Measurements from ENCODE around the gene ARL1. TPM values are rescaled to one million over a fixed set of nuclear protein-coding genes. Genes with fewer than 3 reads are reported as not detected.

ARL1 gene
- total RNA-seq = 10 to 100 TPM; 44.1 to 90.6 (median 46.1) TPM

DNA sequence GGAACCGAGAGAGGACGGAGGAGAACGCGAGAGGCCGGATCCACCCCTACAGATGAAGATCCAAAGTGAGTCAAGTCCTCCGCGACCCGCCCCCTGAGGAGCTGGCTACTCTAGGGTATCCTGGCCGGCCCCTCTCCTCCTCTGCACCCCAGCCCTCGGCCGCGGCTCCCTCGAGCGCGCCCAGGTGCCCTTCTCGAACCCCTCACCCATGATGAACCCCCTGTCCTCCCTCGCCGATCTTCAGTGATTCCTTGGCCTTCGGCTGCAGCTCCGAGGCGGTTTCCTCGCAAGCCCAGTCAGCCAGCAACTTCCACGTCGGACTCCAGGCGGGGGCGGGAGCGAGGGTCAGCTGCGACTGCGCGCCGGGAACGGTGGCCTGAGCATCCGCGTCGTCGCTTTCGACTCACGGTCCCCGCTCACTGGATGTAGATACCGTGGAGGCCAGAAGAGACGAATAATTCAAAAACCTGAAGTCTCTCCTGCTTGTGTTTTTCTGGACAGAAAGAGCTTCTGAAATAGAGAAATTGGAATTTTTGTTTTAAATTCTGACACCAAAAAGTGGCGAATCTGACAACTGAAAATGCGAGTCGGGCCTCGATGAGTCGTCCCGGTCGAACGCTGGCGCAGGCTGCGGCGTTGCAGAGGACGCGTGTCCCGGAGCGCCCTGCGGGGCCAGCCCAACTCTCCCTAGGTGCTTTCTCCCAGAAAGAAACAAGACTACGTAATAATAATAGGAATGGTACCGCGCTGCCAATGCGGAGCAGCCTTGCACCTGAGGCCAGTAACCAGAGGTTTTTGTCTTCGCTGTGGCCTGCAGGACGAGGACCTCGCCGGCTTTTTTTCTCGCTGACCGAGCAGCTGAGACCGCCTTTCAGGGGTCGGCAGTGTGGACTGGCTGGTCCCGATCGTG is at the start of gene ARL1:
TSS of gene ARL1 (minus strand) at position 337 of the 910 bp plus-strand sequence. CDS start at position 210, 127 bp downstream.
- peaks cover 33% of the 10 kb centered on the region for H3K4me1 ChIP-seq
- peak; percentile 90 to 92 for DNase-seq (ENCODE audit: low spot score in 2 of 2)
- no peak for TF ChIP-seq EP300 (IDR thresholded peaks at IDR 0.05)
- TF ChIP-seq POLR2A (IDR thresholded peaks at IDR 0.05) = peak in 1 of 2 donors; percentile 9
- peak in 1 of 3 donors; percentile 29 for TF ChIP-seq POLR2AphosphoS5 (IDR thresholded peaks at IDR 0.05)
- TF ChIP-seq CTCF (IDR thresholded peaks at IDR 0.05) = no peak
- H3K36me3 ChIP-seq = no peaks in the 10 kb centered on the region
- H3K27ac ChIP-seq = peak within 1 kb of the TSS; percentile 93
- peak within 1 kb of the TSS; percentile 68 for H3K4me3 ChIP-seq
- H3K9me3 ChIP-seq = no peaks in the 10 kb centered on the region
- H3K27me3 ChIP-seq = no peaks in the 10 kb centered on the region
- WGBS = 1% methylated on average over 51 of the region's 71 CpGs

GRCh38 chr12:101455685-101456084 is 48.1 kb upstream of the ARL1 start:
- H3K36me3 ChIP-seq = no peaks in the 10 kb centered on the region
- WGBS = 83% methylated on average over 4 of the region's 4 CpGs
- no peak overlapping the region for H3K4me3 ChIP-seq
- H3K27me3 ChIP-seq = no peaks in the 10 kb centered on the region
- H3K27ac ChIP-seq = no peak overlapping the region
- no peak for TF ChIP-seq POLR2A (IDR thresholded peaks at IDR 0.05)
- no peak for TF ChIP-seq POLR2AphosphoS5 (IDR thresholded peaks at IDR 0.05)
- no peak for TF ChIP-seq CTCF (IDR thresholded peaks at IDR 0.05)
- no peak for TF ChIP-seq EP300 (IDR thresholded peaks at IDR 0.05)
- peaks cover 8% of the 10 kb centered on the region for H3K4me1 ChIP-seq
- DNase-seq (ENCODE audit: low spot score in 2 of 2) = no peak
- no peaks in the 10 kb centered on the region for H3K9me3 ChIP-seq

DNA sequence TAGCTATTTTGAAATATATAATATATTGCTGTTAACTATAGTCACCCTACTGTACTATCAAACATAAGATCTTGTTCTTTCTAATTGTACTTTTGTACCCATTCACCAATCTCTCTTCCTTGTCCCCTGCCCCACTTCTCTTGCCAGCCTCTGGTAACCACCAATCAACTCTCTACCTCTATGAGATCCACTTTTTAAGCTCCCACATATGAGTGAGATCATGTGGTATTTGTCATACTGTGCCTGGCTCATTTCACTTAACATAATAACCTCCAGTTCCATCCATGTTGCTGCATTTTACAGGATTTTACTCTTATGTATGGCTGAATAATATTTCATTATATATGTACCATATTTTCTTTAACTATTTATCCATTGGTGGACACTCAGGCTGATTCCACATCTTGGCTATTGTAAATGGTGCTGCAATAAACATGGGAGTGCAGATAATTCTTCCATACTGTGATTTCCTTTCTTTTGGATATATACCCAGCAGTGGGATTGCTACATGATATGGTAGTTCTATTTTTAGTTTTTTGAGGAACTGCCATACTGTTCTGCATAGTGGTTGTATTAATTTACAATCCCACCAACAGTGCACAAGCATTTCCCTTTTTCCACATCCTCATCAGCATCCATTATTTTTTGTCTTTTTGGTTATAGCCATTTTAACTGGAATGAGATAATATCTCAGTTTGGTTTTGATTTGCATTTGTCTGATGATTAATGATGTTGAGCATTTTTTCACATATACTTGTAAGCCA is 34.1 kb upstream of the ARL1 start:
- Histone ChIP-seq H3K27me3 (no peaks in the 10 kb centered on the region), H3K4me1 (no peaks in the 10 kb centered on the region), H3K9me3 (no peaks in the 10 kb centered on the region), H3K36me3 (no peaks in the 10 kb centered on the region), H3K4me3 (no peak overlapping the region), H3K27ac (no peak overlapping the region)
- DNase-seq (ENCODE audit: low spot score in 2 of 2) = no peak
- TF ChIP-seq EP300 (IDR thresholded peaks at IDR 0.05) = no peak

GRCh38 chr12:101439236-101439635 is 31.7 kb upstream of the ARL1 start:
- H3K4me1 ChIP-seq = no peaks in the 10 kb centered on the region
- no peak overlapping the region for H3K27ac ChIP-seq
- TF ChIP-seq POLR2AphosphoS5 (IDR thresholded peaks at IDR 0.05) (no peak), CTCF (IDR thresholded peaks at IDR 0.05) (no peak), EP300 (IDR thresholded peaks at IDR 0.05) (no peak), POLR2A (IDR thresholded peaks at IDR 0.05) (no peak)
- H3K27me3 ChIP-seq = no peaks in the 10 kb centered on the region
- no peaks in the 10 kb centered on the region for H3K9me3 ChIP-seq
- no peaks in the 10 kb centered on the region for H3K36me3 ChIP-seq
- no peak overlapping the region for H3K4me3 ChIP-seq
- no peak for DNase-seq (ENCODE audit: low spot score in 2 of 2)
- 69% methylated on average over 5 of the region's 5 CpGs for WGBS

GRCh38 chr12:101436136-101436535 is 28.6 kb upstream of the ARL1 start:
- Histone ChIP-seq H3K36me3 (no peaks in the 10 kb centered on the region), H3K4me3 (no peak overlapping the region), H3K27me3 (no peaks in the 10 kb centered on the region), H3K9me3 (no peaks in the 10 kb centered on the region), H3K4me1 (no peaks in the 10 kb centered on the region), H3K27ac (no peak overlapping the region)
- TF ChIP-seq POLR2AphosphoS5 (IDR thresholded peaks at IDR 0.05) (no peak), EP300 (IDR thresholded peaks at IDR 0.05) (no peak), POLR2A (IDR thresholded peaks at IDR 0.05) (no peak), CTCF (IDR thresholded peaks at IDR 0.05) (no peak)
- DNase-seq (ENCODE audit: low spot score in 2 of 2) = no peak
